ENCODE measurements around the gene RAB4A.
A peak's percentile ranks its signal among the peaks of the same experiment; 100 is the strongest.
"Not testable (repeated sequence)": the region's sequence is repeated elsewhere in the genome, so short reads cannot be mapped to it uniquely, and the experiment has no call there.

RAB4A gene

GRCh38 chr1:229300099-229300757, 29.3 kb downstream of the RAB4A start:
- no peak for FAIRE-seq

- no peak for FAIRE-seq
These were observed 31.8 kb downstream of the RAB4A start for GRCh38 chr1:229302740-229303139.

DNA sequence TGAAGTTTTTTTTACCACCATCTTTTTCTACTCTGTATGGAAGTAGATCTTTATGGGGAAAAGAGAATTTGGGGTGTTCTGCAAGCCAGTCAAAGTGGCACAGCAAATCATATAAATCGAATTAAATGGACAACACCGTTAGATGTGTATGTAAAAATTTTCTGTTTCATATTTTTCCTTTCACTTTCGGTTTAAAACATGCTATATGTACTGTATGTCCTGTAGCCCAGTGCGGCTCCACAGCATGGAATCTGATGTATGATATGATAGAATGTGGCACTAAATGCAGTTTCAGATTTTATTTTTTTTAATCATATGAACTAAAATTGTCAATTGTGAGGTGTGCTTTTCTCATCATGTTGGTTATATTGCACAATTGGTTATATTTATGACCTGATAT, 32.9 kb downstream of the RAB4A start:
- FAIRE-seq = no peak

DNA sequence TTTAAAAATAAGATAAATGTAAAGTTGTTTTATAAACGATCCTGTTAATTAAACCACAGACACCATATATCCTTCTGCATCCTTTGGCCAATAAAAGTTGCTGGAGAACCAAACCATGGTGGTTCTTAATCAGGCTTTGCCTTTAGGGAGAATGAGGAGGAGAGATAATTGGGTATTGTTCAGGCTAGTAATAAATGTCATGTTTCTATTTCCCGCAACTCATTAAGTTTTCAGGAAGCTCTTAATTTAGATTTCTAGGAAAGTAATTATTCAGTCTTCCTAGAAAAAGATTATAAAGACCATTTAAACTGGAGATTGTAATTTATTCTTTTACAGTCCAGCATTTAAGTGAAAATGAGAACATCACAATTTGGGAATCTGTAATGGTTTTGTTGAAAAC, 34.5 kb downstream of the RAB4A start:
- FAIRE-seq = no peak

- no peak for FAIRE-seq
These were observed 38.2 kb downstream of the RAB4A start for GRCh38 chr1:229309074-229309473.

GRCh38 chr1:229309684-229310083, 38.8 kb downstream of the RAB4A start:
- no peak for FAIRE-seq

- no peak for FAIRE-seq
These were observed 39.9 kb downstream of the RAB4A start for GRCh38 chr1:229310833-229311232.

- no peak for FAIRE-seq
These were observed 45.3 kb downstream of the RAB4A start for GRCh38 chr1:229316166-229316565.

GRCh38 chr1:229318056-229318455, 47.1 kb downstream of the RAB4A start:
- FAIRE-seq = no peak

DNA sequence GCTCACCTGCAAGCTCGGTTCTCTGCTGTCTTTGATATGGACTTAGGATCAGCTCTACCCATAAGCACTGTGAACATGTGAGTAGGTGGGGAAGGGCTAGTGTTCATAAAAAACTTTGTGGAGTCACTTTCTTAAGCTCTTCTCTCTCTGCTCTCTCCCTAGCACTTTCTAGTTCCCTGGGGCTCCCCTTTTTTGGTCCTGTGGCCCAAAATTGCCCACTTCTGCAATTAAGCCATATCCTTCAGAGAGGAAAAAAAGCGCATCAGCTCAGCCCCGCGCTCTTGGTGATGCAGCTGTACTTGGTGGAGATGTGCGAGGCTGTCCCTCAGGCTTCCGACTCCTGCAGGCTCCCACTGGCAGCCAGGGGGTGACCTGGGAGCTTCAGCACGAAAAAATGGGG, 48.6 kb downstream of the RAB4A start:
- no peak for FAIRE-seq

DNA sequence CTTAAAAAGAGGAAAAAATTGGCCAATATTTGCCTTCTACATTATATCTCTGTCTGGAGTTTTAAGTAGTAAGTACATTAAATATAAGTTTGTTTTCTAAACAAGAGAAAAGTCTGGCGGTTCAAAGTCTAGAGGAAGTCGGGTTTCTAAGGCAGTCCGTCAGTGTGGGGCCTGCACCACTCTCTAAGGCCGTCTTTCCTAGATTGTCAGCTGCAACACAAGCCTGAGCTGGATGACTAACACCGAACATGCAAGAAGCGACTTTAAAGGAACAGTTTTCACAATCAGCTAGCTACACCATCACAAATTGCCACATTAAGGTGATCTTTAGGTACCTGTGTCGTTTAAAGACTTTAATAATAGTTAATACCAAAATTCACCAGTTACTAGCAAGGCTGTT, 52.3 kb downstream of the RAB4A start:
- FAIRE-seq = no peak

- no peak for FAIRE-seq
These were observed 53.1 kb downstream of the RAB4A start for GRCh38 chr1:229323885-229324553.

- no peak for FAIRE-seq
These were observed 54.5 kb downstream of the RAB4A start for GRCh38 chr1:229325401-229325800.

DNA sequence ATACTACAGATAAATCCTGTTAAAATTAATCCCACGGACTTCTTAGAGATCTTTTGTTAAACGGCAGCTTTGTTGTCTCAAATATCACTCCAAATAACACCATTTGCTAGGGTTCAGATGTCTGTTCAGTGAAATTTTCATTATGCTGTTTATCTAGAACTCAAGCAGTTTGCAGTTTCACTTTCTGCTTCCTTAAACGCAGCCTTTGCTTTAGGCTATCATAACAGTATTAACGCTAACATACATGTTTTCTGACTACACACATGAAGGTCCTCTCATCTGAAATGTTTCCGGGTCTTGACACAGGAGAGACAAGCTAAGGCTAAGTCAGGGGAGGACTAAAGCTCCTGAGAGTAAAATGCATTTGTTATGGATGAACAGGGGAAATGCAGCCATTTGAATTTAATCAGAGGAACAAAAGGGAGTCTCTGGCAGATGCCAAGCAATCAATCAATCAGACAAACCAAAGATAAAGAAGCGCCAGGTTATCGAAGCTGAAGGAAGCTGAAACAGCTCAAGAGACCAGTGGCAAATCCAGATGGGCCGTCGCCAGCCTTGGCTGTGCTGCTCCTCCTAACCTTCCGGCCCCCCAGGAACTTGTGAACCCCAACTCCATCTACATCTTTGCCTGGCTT, 55.1 kb downstream of the RAB4A start:
- FAIRE-seq = no peak

- no peak for FAIRE-seq
These were observed 55.7 kb downstream of the RAB4A start for GRCh38 chr1:229326601-229327000.

- FAIRE-seq = not testable (repeated sequence)
These were observed 56.9 kb downstream of the RAB4A start for GRCh38 chr1:229327765-229328164.

DNA sequence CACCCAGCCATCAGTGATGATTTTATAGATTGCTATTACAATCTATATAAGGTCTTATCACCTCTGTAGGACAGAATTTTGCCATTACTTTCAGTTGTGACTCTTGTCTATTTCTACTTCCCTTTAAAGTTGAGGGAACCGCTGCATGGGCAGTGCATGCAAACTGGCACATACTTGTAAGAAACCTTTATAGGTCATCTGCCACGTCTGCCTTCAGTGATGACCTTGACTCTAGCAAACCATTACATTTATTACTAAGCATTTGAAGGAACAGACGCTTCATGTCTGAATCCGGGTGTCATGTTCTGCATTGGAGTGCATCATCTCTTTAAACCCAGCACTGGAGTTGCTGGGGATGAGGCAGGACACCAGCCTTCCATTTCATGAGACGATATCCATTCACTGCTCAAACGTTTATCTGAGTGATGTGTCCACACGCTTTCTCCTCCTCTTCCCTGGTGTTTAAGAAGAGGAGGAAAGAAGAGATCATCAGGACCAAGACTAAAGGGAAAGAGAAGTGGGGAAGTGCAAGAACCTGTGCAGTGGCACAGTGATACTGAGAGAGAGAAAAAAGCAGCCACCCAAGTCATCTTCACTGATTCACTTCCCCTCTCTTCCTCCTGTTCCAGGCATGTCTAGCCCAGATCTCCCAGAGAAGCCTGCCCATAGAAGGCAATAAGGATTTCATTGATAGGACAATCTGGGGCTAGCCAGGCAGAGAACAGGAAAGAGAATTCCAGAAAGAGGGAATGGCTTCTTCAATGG, 57.9 kb downstream of the RAB4A start:
- no peak for FAIRE-seq

DNA sequence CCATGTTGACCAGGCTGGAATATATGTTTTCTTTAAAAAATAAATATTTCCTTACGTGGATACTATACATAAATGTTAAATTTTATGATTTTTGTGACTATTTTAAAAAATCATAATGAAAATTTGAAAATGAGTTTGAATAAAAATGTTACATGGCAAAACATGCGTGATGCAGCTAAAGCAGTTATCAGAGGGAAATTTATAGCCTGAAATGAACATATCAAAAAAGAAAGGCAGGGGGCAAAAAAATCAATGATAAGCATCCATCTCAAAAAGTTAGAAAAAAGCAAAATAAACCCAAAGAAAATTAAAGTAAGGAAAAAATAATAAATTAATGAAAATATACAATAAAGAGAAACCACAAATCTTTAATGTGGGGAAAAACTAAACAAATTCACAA, 63.4 kb downstream of the RAB4A start:
- no peak for FAIRE-seq

DNA sequence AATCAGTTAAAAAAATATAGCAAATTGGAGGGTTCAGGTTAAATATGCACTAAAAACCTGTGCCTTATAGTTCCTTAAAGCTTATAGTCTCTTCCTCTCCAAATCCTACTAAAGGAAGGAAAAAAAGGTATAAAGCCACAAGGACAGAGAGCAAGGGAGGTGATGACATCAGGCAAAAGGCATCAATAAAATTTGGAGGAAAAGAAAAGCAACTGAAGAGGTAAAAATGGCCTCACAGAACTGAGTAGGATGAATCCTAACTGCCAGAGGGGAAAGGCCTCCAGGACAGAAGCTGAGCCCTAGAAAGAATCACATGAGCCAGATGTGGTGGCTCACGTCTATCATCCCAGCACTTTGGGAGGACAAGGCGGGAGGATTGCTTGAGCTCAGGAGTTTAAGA, 63.8 kb downstream of the RAB4A start:
- FAIRE-seq = no peak

DNA sequence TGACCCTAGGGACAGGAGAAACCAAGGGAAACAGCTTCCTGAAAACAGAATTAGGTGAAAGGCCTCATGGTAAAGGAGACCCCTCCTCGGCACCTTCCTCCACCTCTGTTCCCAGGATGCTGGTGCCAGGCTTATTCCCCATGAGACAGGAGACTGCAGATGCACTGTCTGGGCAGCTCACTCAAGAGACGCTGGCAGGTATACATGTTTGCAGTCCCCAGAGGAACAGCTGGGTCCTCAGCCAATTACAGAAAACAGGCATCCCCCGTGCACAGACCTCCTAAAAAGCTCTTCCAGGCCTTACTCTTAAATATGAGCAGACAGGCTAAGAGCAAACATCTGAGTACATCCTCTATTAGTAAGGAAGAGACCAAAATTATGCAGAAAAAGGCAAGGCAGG, 65.4 kb downstream of the RAB4A start:
- no peak for FAIRE-seq

DNA sequence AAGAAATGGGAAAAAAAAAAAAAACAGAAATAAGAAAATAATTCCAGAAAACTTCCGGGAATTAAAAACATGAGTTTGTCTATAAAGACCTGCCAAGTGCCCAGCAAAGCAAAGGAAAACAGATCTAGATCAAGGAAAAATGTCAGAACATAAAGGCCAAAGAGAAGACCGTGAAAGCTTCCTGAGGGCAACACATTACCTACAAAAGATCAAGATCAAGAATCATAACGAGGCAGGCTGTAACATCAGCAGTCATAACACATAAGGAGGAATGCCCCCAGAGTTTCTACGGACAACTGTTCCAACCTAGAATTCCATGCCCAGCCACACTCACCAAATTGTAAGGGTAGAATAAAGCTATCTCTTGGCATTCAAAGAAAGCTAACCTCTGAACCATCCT, 68.2 kb downstream of the RAB4A start:
- no peak for FAIRE-seq

- no peak for FAIRE-seq
These were observed 68.6 kb downstream of the RAB4A start for GRCh38 chr1:229339520-229339919.

DNA sequence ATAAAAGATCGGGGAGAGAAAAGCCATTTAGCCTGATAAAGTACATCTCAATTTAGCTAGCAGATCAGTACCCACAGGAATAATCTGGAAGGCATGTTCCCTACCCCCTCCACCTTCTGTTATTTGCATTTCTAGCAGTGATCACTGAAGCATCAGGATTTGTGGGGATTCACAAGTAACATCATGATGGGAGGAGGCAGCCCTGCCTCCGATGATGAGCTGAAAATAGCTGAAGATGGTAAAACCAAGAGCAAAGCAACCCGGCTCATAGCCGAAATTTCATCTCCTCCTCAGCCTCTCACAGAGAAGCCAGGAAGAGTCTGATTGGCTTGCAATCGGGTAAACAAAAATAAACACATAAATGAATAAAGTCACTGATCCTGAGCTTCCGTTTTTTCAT, 69.6 kb downstream of the RAB4A start:
- FAIRE-seq = peak; percentile 21

All from islet of Langerhans (tissue), 1 donor.